Measurements from ENCODE around the gene CD6.

CD6 gene

DNA sequence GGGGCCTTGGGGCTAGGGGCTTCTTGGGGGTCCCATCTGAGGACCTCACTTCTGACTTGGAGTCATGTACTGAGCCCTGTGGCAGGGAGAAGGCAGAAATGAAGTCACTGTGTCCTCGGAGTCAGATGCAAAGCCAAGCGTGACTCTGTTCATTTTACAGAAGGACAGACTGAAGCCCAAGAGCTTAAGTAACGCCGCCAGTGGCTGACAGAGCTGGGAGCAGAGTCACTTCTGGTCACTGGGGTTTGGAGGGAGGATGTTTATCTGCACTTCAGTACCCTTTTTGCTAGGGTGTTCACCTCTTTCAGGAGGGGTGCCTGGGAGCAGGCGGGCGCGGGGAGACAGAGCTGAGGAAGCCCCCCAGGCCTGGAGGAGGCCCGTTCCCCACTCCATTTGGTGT lies 10.7 kb downstream of the CD6 start:
- Mint-ChIP-seq H3K4me1 (peaks cover 100% of the 10 kb centered on the region), H3K27ac (peak overlapping the region; percentile 82 to 93)
- ATAC-seq: no peak

DNA sequence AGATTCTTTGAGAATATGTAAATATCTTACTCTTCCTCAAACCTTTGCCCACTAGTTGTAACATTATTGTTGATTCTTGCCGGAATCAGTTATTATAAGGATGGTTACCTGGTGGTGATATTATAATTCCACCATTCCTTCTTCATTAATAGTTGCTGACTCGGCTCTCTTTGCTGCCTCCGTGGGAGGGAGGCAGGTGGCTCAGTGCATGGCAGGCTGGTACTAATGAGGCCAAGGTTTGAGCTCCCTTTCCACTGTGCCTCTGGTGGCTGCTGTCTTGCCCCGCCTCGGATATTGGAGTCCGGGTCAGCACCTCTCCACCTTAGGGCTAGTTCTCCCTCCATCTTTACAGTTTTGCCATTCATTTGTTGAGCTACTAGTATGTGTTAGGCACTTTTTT lies 12.7 kb downstream of the CD6 start:
- Mint-ChIP-seq H3K27me3 (no peaks in the 10 kb centered on the region), H3K27ac (peak overlapping the region; percentile 64 to 93), H3K4me1 (peaks cover 100% of the 10 kb centered on the region), H3K9me3 (no peaks in the 10 kb centered on the region), H3K4me3 (peak overlapping the region; percentile 75 to 79)
- ATAC-seq (no peak), DNase-seq (no peak)

More for the DNA sequence above, 10.7 kb downstream of the CD6 start:
- H3K9me3 Mint-ChIP-seq: no peaks in the 10 kb centered on the region
- H3K4me3 Mint-ChIP-seq: peak overlapping the region; percentile 75 to 79
- H3K27me3 Mint-ChIP-seq: no peaks in the 10 kb centered on the region
- DNase-seq: peak in 1 of 2 donors; percentile 52

GRCh38 chr11:60984636-60985035 lies 13.2 kb downstream of the CD6 start:
- H3K4me3 Mint-ChIP-seq: peak overlapping the region; percentile 75 to 79
- no peaks in the 10 kb centered on the region for H3K9me3 Mint-ChIP-seq

DNA sequence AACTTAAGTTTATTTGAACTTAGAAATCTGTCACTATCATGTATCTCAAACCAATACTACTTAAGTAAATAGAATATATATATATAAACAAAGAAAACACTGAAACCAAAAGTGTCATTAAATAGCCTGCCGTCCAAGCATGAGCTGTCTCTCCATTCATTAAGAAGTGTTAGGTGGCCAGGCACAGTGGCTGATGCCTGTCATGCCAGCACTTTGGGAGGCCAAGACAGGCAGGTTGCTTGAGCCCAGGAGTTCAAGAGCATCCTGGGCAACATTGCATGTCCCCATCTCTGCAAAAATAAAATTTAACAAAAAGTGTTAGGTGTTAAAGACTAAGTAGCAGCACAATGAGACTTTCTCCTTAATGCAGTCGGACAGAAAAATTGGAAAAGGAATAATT lies 14.0 kb downstream of the CD6 start:
- Mint-ChIP-seq H3K4me3 (peak overlapping the region; percentile 75 to 79), H3K9me3 (no peaks in the 10 kb centered on the region), H3K27me3 (no peaks in the 10 kb centered on the region), H3K27ac (peak overlapping the region; percentile 95 to 99), H3K4me1 (peaks cover 97% of the 10 kb centered on the region)
- DNase-seq: no peak
- no peak for ATAC-seq

More at GRCh38 chr11:60984636-60985035, 13.2 kb downstream of the CD6 start:
- H3K4me1 Mint-ChIP-seq: peaks cover 100% of the 10 kb centered on the region
- H3K27ac Mint-ChIP-seq: peak overlapping the region; percentile 64 to 93
- H3K27me3 Mint-ChIP-seq: no peaks in the 10 kb centered on the region
- no peak for ATAC-seq
- DNase-seq: no peak

GRCh38 chr11:60985991-60986915 lies 14.8 kb downstream of the CD6 start:
- Mint-ChIP-seq H3K27ac (peak overlapping the region; percentile 95 to 99), H3K27me3 (no peaks in the 10 kb centered on the region), H3K9me3 (no peaks in the 10 kb centered on the region), H3K4me1 (peaks cover 97% of the 10 kb centered on the region), H3K4me3 (peak overlapping the region; percentile 75 to 79)
- DNase-seq (peak; percentile 87 to 96), ATAC-seq (peak; percentile 93)

- DNase-seq: peak in 1 of 2 donors; percentile 66
- Mint-ChIP-seq H3K4me3 (peak overlapping the region; percentile 75 to 79), H3K9me3 (no peaks in the 10 kb centered on the region), H3K4me1 (peaks cover 94% of the 10 kb centered on the region), H3K27ac (peak overlapping the region; percentile 95 to 99), H3K27me3 (no peaks in the 10 kb centered on the region)
- ATAC-seq: peak; percentile 44
Measured at GRCh38 chr11:60987577-60988277, 16.2 kb downstream of the CD6 start.

DNA sequence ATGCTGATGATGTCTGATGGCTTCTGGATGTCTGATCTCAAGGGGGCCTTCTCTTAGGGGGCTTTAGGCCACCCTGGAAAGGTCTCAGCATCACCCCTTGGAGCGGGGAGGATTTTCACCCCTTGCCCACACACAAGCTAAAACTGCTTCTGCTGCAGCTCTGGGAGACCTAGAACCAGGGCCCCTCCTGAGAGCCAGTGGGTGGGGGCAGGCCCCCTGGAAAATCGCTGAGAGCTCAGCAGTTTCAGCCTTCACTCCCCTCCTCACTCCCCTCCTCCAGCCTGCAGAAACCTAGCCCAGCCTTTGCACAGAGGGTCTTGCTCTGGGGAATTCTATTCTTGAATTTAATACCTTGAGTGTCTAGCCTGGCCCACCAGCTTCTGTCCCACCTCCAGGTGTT lies 17.2 kb downstream of the CD6 start:
- H3K4me1 Mint-ChIP-seq: peaks cover 94% of the 10 kb centered on the region
- H3K9me3 Mint-ChIP-seq: no peaks in the 10 kb centered on the region
- H3K27me3 Mint-ChIP-seq: no peaks in the 10 kb centered on the region
- ATAC-seq: no peak
- H3K27ac Mint-ChIP-seq: peak overlapping the region; percentile 79 to 83
- peak overlapping the region; percentile 75 to 79 for H3K4me3 Mint-ChIP-seq
- no peak for DNase-seq

GRCh38 chr11:60989093-60989650 lies 17.7 kb downstream of the CD6 start:
- Mint-ChIP-seq H3K27me3 (no peaks in the 10 kb centered on the region), H3K4me1 (peaks cover 94% of the 10 kb centered on the region), H3K4me3 (peak overlapping the region; percentile 75 to 79), H3K9me3 (no peaks in the 10 kb centered on the region), H3K27ac (peak overlapping the region; percentile 38 to 79)
- DNase-seq (no peak), ATAC-seq (no peak)

DNA sequence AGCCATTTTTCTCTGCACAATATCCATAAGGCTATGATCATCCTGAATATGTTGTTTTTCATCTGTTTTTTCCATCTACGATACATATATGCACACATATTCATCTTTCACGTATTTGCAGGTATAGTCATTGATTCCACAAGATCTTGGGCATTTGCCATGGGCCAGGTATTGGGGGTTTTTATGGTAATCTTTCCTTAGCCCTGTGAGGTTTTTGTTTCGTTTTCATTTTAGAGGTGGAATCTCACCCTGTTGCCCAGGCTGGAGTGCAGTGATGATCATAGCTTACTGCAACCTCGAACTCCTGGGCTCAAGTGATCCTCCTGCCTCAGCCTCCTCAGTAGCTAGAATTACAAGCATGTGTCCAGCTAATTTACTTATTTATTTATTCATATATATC lies 20.0 kb downstream of the CD6 start:
- H3K9me3 Mint-ChIP-seq: no peaks in the 10 kb centered on the region
- H3K27ac Mint-ChIP-seq: peak overlapping the region in 1 of 2 donors; percentile 72
- peaks cover 94% of the 10 kb centered on the region for H3K4me1 Mint-ChIP-seq
- no peaks in the 10 kb centered on the region for H3K27me3 Mint-ChIP-seq
- ATAC-seq (no peak), DNase-seq (no peak)
- peak overlapping the region; percentile 36 to 58 for H3K4me3 Mint-ChIP-seq

- H3K4me3 Mint-ChIP-seq: peak overlapping the region; percentile 51 to 85
- H3K4me1 Mint-ChIP-seq: peaks cover 88% of the 10 kb centered on the region
- no peaks in the 10 kb centered on the region for H3K9me3 Mint-ChIP-seq
- ATAC-seq (no peak), DNase-seq (no peak)
- H3K27me3 Mint-ChIP-seq: no peaks in the 10 kb centered on the region
- peak overlapping the region in 1 of 2 donors; percentile 72 for H3K27ac Mint-ChIP-seq
Measured at GRCh38 chr11:60992842-60993409, 21.4 kb downstream of the CD6 start.

DNA sequence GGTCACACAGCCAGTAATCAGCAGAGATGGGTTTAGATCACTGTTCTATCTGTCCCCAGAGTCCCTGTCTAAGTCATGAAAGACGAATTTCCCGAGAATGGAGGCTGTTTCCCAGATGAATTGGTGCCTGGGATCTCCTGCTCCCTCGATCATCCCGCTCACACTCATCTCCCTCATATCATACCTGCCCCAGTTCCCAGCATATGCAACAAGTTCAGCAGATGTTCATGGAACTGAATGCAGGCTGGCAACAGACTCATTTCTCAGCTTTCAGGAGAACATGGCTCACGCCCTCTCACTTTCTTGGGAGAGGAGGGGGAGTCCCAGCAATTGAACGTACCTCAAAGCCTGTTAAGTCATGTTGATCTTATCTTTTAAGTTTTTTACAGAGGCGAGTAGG lies 22.1 kb downstream of the CD6 start:
- H3K4me1 Mint-ChIP-seq: peaks cover 88% of the 10 kb centered on the region
- H3K4me3 Mint-ChIP-seq: peak overlapping the region; percentile 70 to 85
- H3K27me3 Mint-ChIP-seq: no peaks in the 10 kb centered on the region
- DNase-seq: no peak
- H3K9me3 Mint-ChIP-seq: no peaks in the 10 kb centered on the region
- ATAC-seq: peak; percentile 43
- peak overlapping the region; percentile 45 to 63 for H3K27ac Mint-ChIP-seq

GRCh38 chr11:60994541-60995080 lies 23.1 kb downstream of the CD6 start:
- peaks cover 80% of the 10 kb centered on the region for H3K4me1 Mint-ChIP-seq
- DNase-seq (no peak), ATAC-seq (peak; percentile 85)
- H3K9me3 Mint-ChIP-seq: no peaks in the 10 kb centered on the region
- no peaks in the 10 kb centered on the region for H3K27me3 Mint-ChIP-seq
- H3K27ac Mint-ChIP-seq: peak overlapping the region; percentile 94
- peak overlapping the region; percentile 70 to 85 for H3K4me3 Mint-ChIP-seq

- Mint-ChIP-seq H3K27ac (peak overlapping the region in 1 of 2 donors; percentile 94), H3K4me1 (peaks cover 78% of the 10 kb centered on the region), H3K4me3 (no peak overlapping the region), H3K9me3 (no peaks in the 10 kb centered on the region), H3K27me3 (no peaks in the 10 kb centered on the region)
- ATAC-seq (no peak), DNase-seq (no peak)
Measured at GRCh38 chr11:60995798-60996197, 24.3 kb downstream of the CD6 start.

GRCh38 chr11:60996381-60997138 lies 25.1 kb downstream of the CD6 start:
- Mint-ChIP-seq H3K27ac (peak overlapping the region; percentile 34 to 69), H3K4me3 (peak overlapping the region in 1 of 2 donors; percentile 5), H3K4me1 (peaks cover 74% of the 10 kb centered on the region), H3K9me3 (no peaks in the 10 kb centered on the region), H3K27me3 (no peaks in the 10 kb centered on the region)
- ATAC-seq (no peak), DNase-seq (no peak)

Measured in stimulated activated naive CD8-positive, alpha-beta T cell treated with anti-CD3 and anti-CD28 coated beads, Interleukin-15, amount 100 ng/mL, for 72 hours (primary cell).